Subcutaneous adipose tissue (tissue), 4 donors: ENCODE data around the gene ZFPM1. TPM values are rescaled to one million over a fixed set of nuclear protein-coding genes. Genes with fewer than 3 reads are reported as not detected.

Experiments
- total RNA-seq, 4 donors: library from RNA; depleted of rRNA; stranded (reverse); fragments of >200 nt; gene quantifications; one replicate each; pipeline ENCODE4 v1.1.0, GENCODE V29; 2016
- TF ChIP-seq, protein P1 (sequence below): fragments of 450-650 bp; IDR thresholded peaks from one replicate; pipeline ENCODE4 v1.5.1; 2016; ENCODE audit warnings: low read depth, mild to moderate bottlenecking, control low read depth, antibody characterized with exemption, moderate library complexity

The ZFPM1 gene
- total RNA-seq, 4 donors from 2014 or later = 0.17 to 0.57 (median 0.44) TPM; not detected in 1

DNA sequence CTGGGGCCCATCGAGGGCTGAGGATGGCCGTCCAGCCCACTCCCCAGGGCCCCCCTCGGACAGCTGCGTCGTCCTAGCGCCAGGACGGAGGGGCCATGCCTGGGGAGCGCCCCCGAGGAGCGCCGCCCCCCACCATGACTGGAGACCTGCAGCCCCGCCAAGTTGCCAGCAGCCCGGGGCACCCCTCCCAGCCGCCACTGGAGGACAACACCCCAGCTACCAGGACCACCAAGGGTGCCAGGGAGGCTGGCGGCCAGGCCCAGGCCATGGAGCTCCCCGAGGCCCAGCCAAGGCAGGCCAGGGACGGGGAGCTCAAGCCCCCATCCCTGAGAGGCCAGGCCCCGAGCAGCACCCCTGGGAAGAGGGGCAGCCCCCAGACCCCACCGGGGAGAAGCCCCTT lies 25.7 kb upstream of the ZFPM1 start:
- TF ChIP-seq, protein P1, sequence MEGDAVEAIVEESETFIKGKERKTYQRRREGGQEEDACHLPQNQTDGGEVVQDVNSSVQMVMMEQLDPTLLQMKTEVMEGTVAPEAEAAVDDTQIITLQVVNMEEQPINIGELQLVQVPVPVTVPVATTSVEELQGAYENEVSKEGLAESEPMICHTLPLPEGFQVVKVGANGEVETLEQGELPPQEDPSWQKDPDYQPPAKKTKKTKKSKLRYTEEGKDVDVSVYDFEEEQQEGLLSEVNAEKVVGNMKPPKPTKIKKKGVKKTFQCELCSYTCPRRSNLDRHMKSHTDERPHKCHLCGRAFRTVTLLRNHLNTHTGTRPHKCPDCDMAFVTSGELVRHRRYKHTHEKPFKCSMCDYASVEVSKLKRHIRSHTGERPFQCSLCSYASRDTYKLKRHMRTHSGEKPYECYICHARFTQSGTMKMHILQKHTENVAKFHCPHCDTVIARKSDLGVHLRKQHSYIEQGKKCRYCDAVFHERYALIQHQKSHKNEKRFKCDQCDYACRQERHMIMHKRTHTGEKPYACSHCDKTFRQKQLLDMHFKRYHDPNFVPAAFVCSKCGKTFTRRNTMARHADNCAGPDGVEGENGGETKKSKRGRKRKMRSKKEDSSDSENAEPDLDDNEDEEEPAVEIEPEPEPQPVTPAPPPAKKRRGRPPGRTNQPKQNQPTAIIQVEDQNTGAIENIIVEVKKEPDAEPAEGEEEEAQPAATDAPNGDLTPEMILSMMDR = no peak

DNA sequence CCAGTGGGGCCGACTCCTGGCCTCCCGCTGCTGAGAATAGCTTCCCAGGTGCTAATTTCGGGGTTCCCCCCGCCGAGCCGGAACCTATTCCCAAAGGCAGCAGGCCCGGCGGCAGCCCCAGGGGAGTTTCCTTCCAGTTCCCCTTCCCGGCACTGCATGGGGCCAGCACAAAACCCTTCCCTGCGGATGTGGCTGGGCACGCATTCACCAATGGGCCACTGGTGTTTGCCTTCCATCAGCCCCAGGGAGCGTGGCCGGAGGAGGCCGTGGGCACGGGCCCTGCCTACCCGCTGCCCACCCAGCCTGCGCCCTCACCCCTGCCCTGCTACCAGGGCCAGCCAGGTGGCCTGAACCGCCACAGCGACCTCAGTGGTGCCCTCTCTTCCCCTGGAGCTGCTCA lies 24.9 kb upstream of the ZFPM1 start:
- TF ChIP-seq, protein P1 = no peak

DNA sequence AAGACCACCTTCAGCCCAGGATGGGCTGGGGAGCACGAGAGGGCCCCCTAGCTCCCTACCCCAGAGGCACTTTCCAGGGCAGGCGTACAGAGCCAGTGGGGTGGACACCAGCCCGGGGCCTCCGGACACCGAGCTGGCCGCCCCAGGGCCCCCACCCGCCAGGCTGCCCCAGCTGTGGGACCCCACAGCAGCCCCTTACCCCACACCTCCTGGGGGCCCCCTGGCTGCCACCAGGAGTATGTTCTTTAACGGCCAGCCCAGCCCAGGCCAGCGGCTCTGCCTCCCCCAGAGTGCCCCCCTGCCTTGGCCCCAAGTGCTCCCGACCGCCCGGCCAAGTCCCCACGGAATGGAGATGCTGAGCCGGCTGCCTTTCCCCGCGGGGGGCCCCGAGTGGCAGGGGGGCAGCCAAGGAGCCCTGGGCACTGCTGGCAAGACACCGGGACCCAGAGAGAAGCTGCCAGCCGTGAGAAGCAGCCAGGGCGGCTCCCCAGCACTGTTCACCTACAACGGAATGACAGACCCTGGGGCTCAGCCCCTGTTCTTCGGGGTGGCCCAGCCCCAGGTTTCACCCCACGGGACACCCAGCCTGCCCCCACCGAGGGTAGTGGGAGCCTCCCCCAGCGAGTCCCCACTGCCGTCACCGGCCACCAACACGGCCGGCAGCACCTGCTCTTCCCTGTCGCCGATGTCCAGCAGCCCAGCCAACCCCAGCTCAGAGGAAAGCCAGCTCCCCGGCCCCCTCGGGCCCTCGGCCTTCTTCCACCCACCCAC lies 24.3 kb upstream of the ZFPM1 start:
- TF ChIP-seq, protein P1 = no peak

DNA sequence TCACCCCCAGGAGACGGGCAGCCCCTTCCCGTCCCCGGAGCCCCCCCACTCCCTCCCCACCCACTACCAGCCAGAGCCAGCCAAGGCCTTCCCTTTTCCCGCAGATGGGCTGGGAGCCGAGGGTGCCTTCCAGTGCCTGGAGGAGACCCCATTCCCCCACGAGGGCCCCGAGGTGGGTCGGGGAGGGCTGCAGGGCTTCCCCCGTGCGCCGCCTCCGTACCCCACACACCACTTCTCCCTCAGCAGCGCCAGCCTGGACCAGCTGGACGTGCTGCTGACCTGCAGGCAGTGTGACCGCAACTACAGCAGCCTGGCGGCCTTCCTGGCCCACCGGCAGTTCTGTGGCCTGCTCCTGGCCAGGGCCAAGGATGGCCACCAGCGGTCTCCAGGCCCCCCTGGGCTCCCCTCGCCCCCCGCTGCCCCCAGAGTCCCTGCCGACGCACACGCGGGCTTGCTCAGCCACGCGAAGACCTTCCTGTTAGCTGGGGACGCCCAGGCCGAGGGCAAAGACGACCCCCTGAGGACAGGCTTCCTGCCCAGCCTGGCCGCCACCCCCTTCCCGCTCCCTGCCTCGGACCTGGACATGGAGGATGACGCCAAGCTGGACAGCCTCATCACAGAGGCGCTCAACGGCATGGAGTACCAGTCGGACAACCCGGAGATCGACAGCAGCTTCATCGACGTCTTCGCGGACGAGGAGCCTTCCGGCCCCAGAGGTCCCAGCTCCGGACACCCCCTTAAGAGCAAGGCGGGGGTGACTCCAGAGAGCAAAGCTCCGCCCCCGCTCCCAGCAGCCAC lies 23.5 kb upstream of the ZFPM1 start:
- TF ChIP-seq, protein P1 = no peak

DNA sequence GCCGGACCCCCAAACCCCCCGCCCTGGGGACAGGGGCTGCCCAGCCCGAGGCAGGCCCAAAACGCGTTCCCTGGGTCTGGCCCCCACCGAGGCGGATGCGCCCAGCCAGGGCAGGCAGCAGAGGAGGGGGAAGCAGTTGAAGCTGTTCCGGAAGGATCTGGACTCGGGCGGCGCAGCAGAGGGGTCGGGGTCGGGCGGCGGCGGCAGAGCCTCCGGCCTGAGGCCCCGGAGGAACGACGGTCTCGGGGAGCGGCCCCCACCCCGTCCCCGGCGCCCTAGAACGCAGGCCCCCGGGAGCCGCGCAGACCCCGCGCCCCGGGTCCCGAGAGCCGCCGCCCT lies 22.9 kb upstream of the ZFPM1 start:
- TF ChIP-seq, protein P1 = no peak

DNA sequence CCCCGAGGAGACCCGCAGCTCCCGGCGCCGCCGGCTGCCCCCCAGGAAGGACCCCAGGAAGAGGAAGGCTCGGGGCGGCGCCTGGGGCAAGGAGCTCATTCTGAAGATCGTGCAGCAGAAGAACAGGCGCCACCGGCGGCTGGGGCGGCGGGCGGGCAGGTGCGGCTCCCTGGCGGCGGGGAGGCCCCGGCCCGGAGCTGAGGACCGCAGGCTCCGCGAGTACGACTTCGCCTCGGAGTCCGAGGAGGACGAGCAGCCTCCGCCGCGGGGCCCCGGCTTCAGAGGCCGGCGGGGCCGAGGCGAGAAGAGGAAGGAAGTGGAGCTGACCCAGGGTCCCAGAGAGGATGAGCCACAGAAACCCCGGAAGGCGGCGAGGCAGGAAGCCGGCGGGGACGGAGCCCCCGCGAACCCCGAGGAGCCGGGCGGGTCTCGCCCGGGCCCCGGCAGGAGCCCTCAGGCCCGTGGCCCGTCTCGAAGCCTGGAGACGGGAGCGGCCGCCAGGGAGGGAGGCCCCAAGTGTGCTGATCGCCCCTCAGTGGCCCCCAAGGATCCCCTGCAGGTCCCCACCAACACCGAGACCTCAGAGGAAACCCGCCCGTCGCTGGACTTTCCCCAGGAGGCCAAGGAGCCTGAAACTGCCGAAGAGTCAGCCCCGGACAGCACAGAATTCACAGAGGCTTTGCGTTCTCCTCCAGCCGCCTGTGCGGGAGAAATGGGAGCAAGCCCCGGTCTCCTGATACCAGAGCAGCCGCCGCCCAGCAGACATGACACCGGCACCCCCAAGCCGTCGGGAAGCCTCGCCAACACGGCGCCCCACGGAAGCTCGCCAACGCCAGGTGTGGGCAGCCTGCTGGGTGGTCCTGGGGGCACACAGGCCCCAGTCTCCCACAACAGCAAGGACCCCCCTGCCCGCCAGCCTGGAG lies 22.3 kb upstream of the ZFPM1 start:
- TF ChIP-seq, protein P1 = no peak
